Skeletal muscle tissue (tissue), 4 donors: ENCODE data around the gene FOXS1. TPM values are rescaled to one million over a fixed set of nuclear protein-coding genes. Genes with fewer than 3 reads are reported as not detected.
A peak's percentile ranks its signal among the peaks of the same experiment; 100 is the strongest.

Experiments used
- H3K27ac ChIP-seq: one replicate; pipeline ENCODE4 v1.7.0; 2013; ENCODE audit warnings: mild to moderate bottlenecking, low read depth, low read length, inconsistent platforms
- H3K27me3 ChIP-seq, 3 donors: one replicate each; pipeline ENCODE4 v1.7.0; 2013; ENCODE audit warnings: low read length in 3 of 3; ENCODE audit not compliant: control insufficient read depth in 3 of 3, insufficient read depth in 3 of 3
- H3K36me3 ChIP-seq, 3 donors: one replicate each; pipeline ENCODE4 v1.7.0; 2013; ENCODE audit warnings: low read length in 3 of 3; ENCODE audit not compliant: control insufficient read depth in 3 of 3, insufficient read depth in 3 of 3
- H3K4me1 ChIP-seq, 3 donors: one replicate each; pipeline ENCODE4 v1.7.0; 2013; ENCODE audit warnings: low read length in 3 of 3, mild to moderate bottlenecking in 3 of 3; ENCODE audit not compliant: control insufficient read depth in 3 of 3, insufficient read depth in 3 of 3
- H3K4me3 ChIP-seq, 3 donors: one replicate each; pipeline ENCODE4 v1.7.0; 2013; ENCODE audit warnings: low read length in 3 of 3
- H3K9ac ChIP-seq, 3 donors: one replicate each; pipeline ENCODE4 v1.7.0; 2013; ENCODE audit warnings: low read length in 3 of 3, mild to moderate bottlenecking in 3 of 3, moderate library complexity in 2 of 3, low read depth in 1 of 3
- H3K9me3 ChIP-seq, 3 donors: one replicate each; pipeline ENCODE4 v1.7.0; 2013; ENCODE audit warnings: low read length in 3 of 3; ENCODE audit not compliant: control insufficient read depth in 3 of 3
- total RNA-seq: library from RNA; depleted of rRNA; stranded (reverse); fragments of >200 nt; gene quantifications from one replicate; pipeline ENCODE4 v1.2.3, GENCODE V29; 2014
- donor health status: Osteomylitis.

The FOXS1 gene
- total RNA-seq, 1 donor from 2014 or later: 3.1 TPM

- Histone ChIP-seq H3K9me3 (no peaks in the 10 kb centered on the region), H3K4me3 (peak overlapping the region in 1 of 3 donors; percentile 22), H3K4me1 (peaks cover 28 to 54% (median 48%) of the 10 kb centered on the region in 3 donors), H3K27me3 (no peaks in the 10 kb centered on the region), H3K9ac (peak overlapping the region in 2 of 3 donors; percentile 27 to 74), H3K27ac (peak overlapping the region; percentile 62), H3K36me3 (no peaks in the 10 kb centered on the region)
Observed at GRCh38 chr20:31841928-31842327, 3.5 kb downstream of the FOXS1 start.

GRCh38 chr20:31840906-31841816 is 4.2 kb downstream of the FOXS1 start:
- Histone ChIP-seq H3K4me1 (peaks cover 36 to 57% (median 53%) of the 10 kb centered on the region in 3 donors), H3K27ac (peak overlapping the region; percentile 62)

GRCh38 chr20:31839782-31840487 is 5.5 kb downstream of the FOXS1 start:
- no peak overlapping the region for H3K27ac ChIP-seq
- H3K9me3 ChIP-seq: no peaks in the 10 kb centered on the region

More at GRCh38 chr20:31840906-31841816, 4.2 kb downstream of the FOXS1 start:
- H3K27me3 ChIP-seq: no peaks in the 10 kb centered on the region
- peak overlapping the region in 1 of 3 donors; percentile 74 for H3K9ac ChIP-seq
- H3K4me3 ChIP-seq: no peak overlapping the region
- no peaks in the 10 kb centered on the region for H3K36me3 ChIP-seq
- H3K9me3 ChIP-seq: no peaks in the 10 kb centered on the region

DNA sequence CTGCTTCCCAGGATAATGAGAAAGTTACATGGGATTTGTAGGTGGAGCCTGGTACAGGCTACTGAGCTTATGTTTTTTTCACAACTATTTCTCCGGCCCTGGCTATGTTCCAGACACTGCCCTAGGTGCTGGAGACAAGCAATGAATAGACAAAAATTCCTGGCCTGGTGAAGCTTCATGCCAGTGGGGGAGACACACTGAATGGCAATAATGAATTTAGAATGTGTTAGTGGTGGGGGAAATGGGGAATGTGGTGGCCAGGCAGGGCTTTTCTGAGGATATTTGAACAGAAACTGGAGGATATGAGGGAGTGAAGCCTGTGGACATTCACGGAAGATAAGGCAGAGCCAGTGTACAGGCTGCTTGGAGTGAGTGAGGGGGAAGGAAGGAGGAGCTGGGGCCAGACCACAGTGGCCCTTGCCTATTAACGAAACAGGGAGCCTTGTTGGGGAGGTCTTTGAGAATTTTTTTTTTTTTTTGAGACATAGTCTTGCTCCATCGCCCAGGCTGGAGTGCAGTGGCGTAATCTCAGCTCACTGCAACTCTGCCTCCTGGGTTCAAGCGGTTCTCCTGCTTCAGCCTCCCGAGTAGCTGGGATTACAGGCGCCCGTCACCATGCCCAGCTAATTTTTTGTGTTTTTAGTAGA is 6.6 kb downstream of the FOXS1 start:
- peak overlapping the region; percentile 18 for H3K27ac ChIP-seq
- H3K4me3 ChIP-seq: no peak overlapping the region
- H3K4me1 ChIP-seq: peaks cover 47 to 65% (median 64%) of the 10 kb centered on the region in 3 donors
- no peaks in the 10 kb centered on the region for H3K27me3 ChIP-seq
- H3K36me3 ChIP-seq: peaks cover 3 to 19% (median 13%) of the 10 kb centered on the region in 3 donors
- no peaks in the 10 kb centered on the region for H3K9me3 ChIP-seq
- H3K9ac ChIP-seq: no peak overlapping the region

More at GRCh38 chr20:31839782-31840487, 5.5 kb downstream of the FOXS1 start:
- Histone ChIP-seq H3K9ac (no peak overlapping the region), H3K4me1 (peaks cover 42 to 58% (median 57%) of the 10 kb centered on the region in 3 donors), H3K27me3 (no peaks in the 10 kb centered on the region), H3K4me3 (no peak overlapping the region), H3K36me3 (peaks cover 0 to 8% (median 5%) of the 10 kb centered on the region in 3 donors)

- peak overlapping the region in 1 of 3 donors; percentile 19 for H3K9ac ChIP-seq
- peaks cover 47 to 70% (median 69%) of the 10 kb centered on the region in 3 donors for H3K4me1 ChIP-seq
Observed at GRCh38 chr20:31837896-31838397, 7.5 kb downstream of the FOXS1 start.

DNA sequence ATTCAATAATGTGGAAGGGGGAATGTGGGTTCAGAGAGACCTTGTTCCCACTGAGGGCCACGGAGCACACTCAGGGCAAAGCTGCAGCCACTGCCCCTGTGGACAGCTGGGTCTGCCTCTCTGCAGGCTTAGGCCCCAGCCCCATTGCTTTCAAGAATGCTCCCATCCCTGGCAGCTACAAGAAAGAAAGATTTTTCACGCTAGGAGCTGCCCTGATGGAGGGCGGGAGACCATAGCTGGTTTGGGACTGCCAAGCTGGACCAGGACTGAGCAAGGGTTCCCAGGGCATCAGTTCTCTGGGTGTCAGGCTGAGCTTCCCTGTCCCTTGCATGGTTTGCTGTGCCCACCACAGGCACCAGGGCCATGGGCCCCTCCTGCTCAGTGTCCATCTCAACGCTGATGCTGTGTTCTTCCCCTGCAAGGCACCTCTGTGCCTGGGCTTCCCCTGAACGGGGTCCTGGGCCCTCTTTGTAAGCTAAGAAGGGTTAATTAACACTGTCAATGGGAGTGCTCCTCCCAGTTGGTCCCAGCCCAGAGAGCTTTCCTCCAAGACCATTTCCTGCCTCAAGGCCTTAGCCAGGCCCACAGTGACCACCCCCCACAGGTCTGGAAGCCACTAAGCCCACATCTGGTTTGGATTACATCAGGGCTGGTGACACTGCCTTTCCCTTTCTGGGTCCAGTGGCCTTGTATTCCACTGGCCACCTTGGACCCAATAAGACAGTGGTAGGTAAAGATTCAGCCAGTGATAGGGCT is 8.4 kb downstream of the FOXS1 start:
- peaks cover 42 to 64% (median 60%) of the 10 kb centered on the region in 3 donors for H3K4me1 ChIP-seq
- H3K36me3 ChIP-seq: peaks cover 16 to 28% (median 27%) of the 10 kb centered on the region in 3 donors
- H3K9me3 ChIP-seq: no peaks in the 10 kb centered on the region
- H3K4me3 ChIP-seq: no peak overlapping the region
- H3K9ac ChIP-seq: no peak overlapping the region
- peak overlapping the region; percentile 48 for H3K27ac ChIP-seq
- no peaks in the 10 kb centered on the region for H3K27me3 ChIP-seq

More at GRCh38 chr20:31837896-31838397, 7.5 kb downstream of the FOXS1 start:
- peaks cover 11 to 27% (median 21%) of the 10 kb centered on the region in 3 donors for H3K36me3 ChIP-seq
- H3K9me3 ChIP-seq: no peaks in the 10 kb centered on the region
- H3K27ac ChIP-seq: peak overlapping the region; percentile 48
- H3K27me3 ChIP-seq: no peaks in the 10 kb centered on the region
- H3K4me3 ChIP-seq: no peak overlapping the region

- H3K9me3 ChIP-seq: no peaks in the 10 kb centered on the region
- H3K9ac ChIP-seq: peak overlapping the region; percentile 7 to 74 (median 49)
- peak overlapping the region in 1 of 3 donors; percentile 6 for H3K4me3 ChIP-seq
- peaks cover 24 to 37% (median 35%) of the 10 kb centered on the region in 3 donors for H3K36me3 ChIP-seq
- peaks cover 38 to 63% (median 60%) of the 10 kb centered on the region in 3 donors for H3K4me1 ChIP-seq
- peak overlapping the region; percentile 20 for H3K27ac ChIP-seq
- no peaks in the 10 kb centered on the region for H3K27me3 ChIP-seq
Observed at GRCh38 chr20:31835977-31836852, 9.2 kb downstream of the FOXS1 start.

DNA sequence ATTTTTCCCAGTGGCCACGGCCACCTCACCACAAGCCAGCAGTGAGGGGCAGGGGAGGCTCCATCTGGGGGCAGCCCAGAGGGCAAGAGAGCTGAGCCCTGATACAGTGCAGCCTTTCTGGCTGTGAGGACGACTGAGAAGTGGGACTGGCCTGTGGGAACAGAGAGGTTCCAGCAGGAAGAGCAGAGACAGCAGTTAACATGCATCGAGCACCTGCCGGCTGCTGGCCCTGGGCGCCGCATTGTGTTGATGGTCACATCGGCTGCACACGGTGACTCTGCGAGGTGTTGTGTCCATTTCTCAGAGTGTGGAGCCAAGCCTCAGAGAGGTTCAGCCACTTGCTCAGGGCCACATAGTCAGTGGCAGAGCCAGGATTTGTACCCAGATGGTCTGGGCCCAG is 9.8 kb downstream of the FOXS1 start:
- Histone ChIP-seq H3K9ac (peak overlapping the region; percentile 7 to 74 (median 49)), H3K27ac (peak overlapping the region; percentile 16), H3K4me1 (peaks cover 38 to 66% (median 55%) of the 10 kb centered on the region in 3 donors)

More for the DNA sequence above, 9.8 kb downstream of the FOXS1 start:
- Histone ChIP-seq H3K36me3 (peaks cover 28 to 42% (median 39%) of the 10 kb centered on the region in 3 donors), H3K27me3 (no peaks in the 10 kb centered on the region), H3K4me3 (peak overlapping the region in 1 of 3 donors; percentile 6), H3K9me3 (no peaks in the 10 kb centered on the region)
